ENCODE results near the gene LYG2. TPM values are rescaled to one million over a fixed set of nuclear protein-coding genes. Genes with fewer than 3 reads are reported as not detected.

LYG2 gene
- not detected in 2 replicates for total RNA-seq

DNA sequence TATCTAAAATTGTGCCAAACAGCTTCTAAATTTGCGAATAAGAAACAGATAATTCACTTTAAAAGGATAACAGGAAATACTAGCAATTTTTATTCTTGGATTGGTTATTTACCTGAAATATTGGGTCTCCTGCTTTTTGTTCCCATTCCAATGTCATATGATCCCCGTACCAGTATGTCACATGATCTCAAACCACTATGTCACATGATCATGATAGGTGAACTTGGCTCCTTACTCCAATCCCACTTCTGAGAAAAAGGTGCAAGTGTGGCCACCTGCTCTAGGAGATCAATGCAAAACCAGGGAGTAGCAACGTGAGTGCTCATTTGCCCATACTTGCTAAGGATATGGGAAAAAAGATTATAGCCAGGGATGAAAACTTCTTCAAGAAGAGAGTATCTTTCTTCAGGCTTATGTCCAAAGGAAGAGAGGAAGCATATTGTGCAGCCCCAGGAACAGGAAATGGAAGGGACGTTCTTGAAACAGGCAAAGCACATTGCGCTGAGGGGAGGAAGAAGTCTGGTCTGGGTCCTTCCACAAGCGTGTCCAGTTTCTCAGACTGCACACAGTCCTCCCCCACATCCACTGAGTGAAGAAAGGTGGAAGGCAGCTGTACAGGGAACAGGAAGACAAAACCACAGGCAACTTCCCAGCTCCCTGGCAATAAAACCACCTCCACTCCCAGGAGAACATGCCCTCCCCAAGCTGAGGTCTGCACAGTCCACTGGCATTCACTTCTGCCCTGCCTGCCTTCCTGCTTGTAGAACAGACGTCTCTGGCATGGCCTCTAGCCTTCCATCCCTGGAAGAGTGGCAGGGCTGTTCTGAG is at the start of gene LYG2:
LYG2 (minus strand) TSS at position 176 of the 828 bp plus-strand sequence. CDS start 1,406 bp downstream, outside the sequence.

GRCh38 chr2:99301097-99301496 is 45.6 kb upstream of the LYG2 start, which contains the start of gene LYG1:
TSS of gene LYG1 (minus strand) at chr2:99301197. CDS start at chr2:99295670, 5,527 bp downstream.

Small RNA genes lying within 50 kb of the gene (small RNA-seq; reads per million reads assigned to genes)
- gene AC092587.1 = not detected

Other genes starting within 250 kb of the LYG2 start
- gene C2orf15, start 114.0 kb downstream of the LYG2 start, total RNA-seq = not detected in 2 replicates
- 1.9 and 2.1 TPM in 2 replicates for gene TSGA10, start 100.7 kb downstream of the LYG2 start, total RNA-seq
- 4.5 and 4.7 TPM in 2 replicates for gene LIPT1, start 100.7 kb downstream of the LYG2 start, total RNA-seq
- 10.4 and 11.4 TPM in 2 replicates for gene MITD1, start 74.6 kb downstream of the LYG2 start, total RNA-seq
- 28.1 and 31.0 TPM in 2 replicates for gene MRPL30, start 74.5 kb downstream of the LYG2 start, total RNA-seq
- gene LYG1, start 45.5 kb upstream of the LYG2 start, total RNA-seq = 0.32 TPM in 1 of 2 replicates, not detected in the other
- gene TXNDC9, start 80.7 kb upstream of the LYG2 start, total RNA-seq = 56.0 and 63.4 TPM in 2 replicates
- gene EIF5B, start 81.7 kb upstream of the LYG2 start, total RNA-seq = 12.1 and 18.2 TPM in 2 replicates
- gene REV1, start 234.4 kb upstream of the LYG2 start, total RNA-seq = 36.8 and 44.3 TPM in 2 replicates